NT2/D1 (cell line): ENCODE measurements around the gene C10orf53.

Source experiments
- DNase-seq: peaks from one replicate; pipeline ENCODE4 v3.0.0-alpha.2; 2011; ENCODE audit warnings: low read depth, low spot score
- H3K27me3 ChIP-seq: 2 replicates; pipeline ENCODE4 v1.6.0; 2011; ENCODE audit warnings: mild to moderate bottlenecking; ENCODE audit not compliant: insufficient read length, insufficient read depth
- H3K36me3 ChIP-seq: 2 replicates; pipeline ENCODE4 v1.6.1; 2011; ENCODE audit warnings: mild to moderate bottlenecking, low read length, mixed read lengths; ENCODE audit not compliant: insufficient read depth, insufficient read length
- H3K4me1 ChIP-seq: 2 replicates; pipeline ENCODE4 v1.5.1; 2011; ENCODE audit not compliant: insufficient read depth, insufficient read length
- H3K4me3 ChIP-seq: 2 replicates; pipeline ENCODE4 v1.5.1; 2011; ENCODE audit warnings: low read depth; ENCODE audit not compliant: insufficient read length
- H3K9ac ChIP-seq: 2 replicates; pipeline ENCODE4 v1.6.0; 2011; ENCODE audit warnings: low read depth; ENCODE audit not compliant: insufficient read length
- H3K9me3 ChIP-seq: 2 replicates; pipeline ENCODE4 v1.5.1; 2011; ENCODE audit warnings: mild to moderate bottlenecking, low read length; ENCODE audit not compliant: insufficient read depth
- SUZ12 ChIP-seq: IDR thresholded peaks from 2 replicates; pipeline ENCODE4 v1.6.1; 2011; ENCODE audit not compliant: insufficient read length, insufficient read depth; ENCODE audit errors: extremely low read depth
- YY1 ChIP-seq: IDR thresholded peaks from 2 replicates; pipeline ENCODE4 v1.6.1; 2011; ENCODE audit not compliant: insufficient read length, insufficient read depth
- ZNF274 ChIP-seq: IDR thresholded peaks from 2 replicates; pipeline ENCODE4 v1.6.1; 2011; ENCODE audit warnings: mild to moderate bottlenecking, low read depth, low read length

C10orf53 gene

DNA sequence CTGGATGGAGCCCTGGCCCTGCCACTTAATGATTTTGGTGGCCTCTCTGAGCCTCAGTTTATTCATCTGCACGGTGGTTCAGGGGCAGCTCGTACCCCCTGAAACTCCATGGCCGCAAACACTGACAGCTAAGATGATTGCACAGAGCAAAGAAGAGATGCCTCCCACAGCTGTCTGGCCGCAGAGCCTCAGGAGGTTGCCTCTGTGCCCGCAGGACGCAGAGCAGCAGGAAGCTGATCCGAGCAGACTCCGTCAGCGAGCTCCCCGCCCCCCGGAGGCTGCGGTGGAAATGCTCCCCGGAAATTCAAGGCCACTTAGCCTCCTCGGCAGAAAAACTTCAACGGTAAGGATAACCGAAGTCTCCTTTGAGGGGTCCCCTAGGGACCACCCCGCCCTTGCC lies 30.2 kb upstream of the C10orf53 start:
- DNase-seq, result no peak
- no peak overlapping the region for H3K9ac ChIP-seq
- peaks cover 14% of the 10 kb centered on the region for H3K27me3 ChIP-seq
- no peak overlapping the region for H3K4me3 ChIP-seq
- no peaks in the 10 kb centered on the region for H3K4me1 ChIP-seq
- TF ChIP-seq ZNF274 (no peak), YY1 (no peak), SUZ12 (no peak)
- H3K36me3 ChIP-seq, result no peaks in the 10 kb centered on the region
- no peaks in the 10 kb centered on the region for H3K9me3 ChIP-seq

DNA sequence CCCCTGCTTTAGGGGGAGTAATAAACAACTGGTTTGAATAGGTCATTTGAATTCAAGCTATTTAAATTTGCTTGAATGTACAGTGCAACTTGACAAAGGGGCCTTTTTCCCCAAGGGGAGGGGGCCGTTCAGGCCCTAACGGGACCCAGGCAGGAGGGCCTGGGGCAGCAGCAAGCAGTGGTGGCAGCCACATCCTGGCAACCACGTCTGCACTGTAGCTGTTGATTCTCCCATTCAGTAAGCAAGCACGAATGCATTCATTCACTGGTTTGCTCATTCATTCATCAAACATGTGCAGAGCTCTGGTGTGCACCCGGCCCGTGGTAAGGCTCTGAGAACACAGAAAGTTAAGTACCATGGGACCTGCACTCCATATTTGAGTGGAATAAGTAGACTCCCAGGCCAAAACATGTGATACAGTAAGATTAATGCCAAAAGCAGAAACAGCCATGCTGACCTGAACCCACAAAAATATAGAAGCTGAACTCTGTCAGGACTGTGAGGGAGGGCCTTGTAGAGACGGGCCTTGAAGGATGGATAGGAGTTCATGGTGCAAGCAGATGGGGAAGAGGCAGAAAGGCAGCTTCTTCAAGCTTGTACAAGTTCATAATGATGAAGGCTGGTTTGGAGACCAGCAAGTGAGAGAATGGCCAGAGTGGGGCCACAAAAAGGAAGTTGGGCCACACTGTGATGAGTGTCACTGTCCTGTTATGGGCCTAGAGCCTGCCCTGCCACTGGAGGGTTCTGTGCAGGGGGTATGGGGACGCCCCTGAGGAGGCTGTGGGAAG lies 29.3 kb upstream of the C10orf53 start:
- DNase-seq, result no peak
- no peak for TF ChIP-seq ZNF274
- no peak for TF ChIP-seq YY1
- no peak for TF ChIP-seq SUZ12
- Histone ChIP-seq H3K4me3 (no peak overlapping the region), H3K9me3 (no peaks in the 10 kb centered on the region), H3K36me3 (no peaks in the 10 kb centered on the region), H3K4me1 (no peaks in the 10 kb centered on the region), H3K9ac (no peak overlapping the region), H3K27me3 (peaks cover 14% of the 10 kb centered on the region)

DNA sequence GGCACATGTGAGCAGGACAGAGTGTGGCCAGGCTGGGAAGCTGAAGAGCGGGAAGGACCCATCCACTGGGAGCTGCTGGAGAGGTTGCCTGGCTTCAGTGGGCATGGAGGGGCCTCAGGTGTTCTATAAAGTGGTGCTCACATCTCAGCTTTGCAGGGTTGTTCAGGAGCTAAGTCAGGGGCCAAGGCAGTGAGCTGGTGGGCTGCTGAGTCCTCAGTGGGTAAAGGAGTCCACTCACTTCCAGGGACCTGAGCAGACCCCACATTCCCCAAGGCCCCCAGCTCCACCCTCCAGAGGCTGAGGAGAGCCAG lies 28.8 kb upstream of the C10orf53 start:
- Histone ChIP-seq H3K4me3 (no peak overlapping the region), H3K9me3 (no peaks in the 10 kb centered on the region), H3K36me3 (no peaks in the 10 kb centered on the region), H3K9ac (no peak overlapping the region), H3K4me1 (no peaks in the 10 kb centered on the region), H3K27me3 (peaks cover 14% of the 10 kb centered on the region)
- no peak for DNase-seq
- no peak for TF ChIP-seq SUZ12
- TF ChIP-seq ZNF274, result no peak
- TF ChIP-seq YY1, result no peak

DNA sequence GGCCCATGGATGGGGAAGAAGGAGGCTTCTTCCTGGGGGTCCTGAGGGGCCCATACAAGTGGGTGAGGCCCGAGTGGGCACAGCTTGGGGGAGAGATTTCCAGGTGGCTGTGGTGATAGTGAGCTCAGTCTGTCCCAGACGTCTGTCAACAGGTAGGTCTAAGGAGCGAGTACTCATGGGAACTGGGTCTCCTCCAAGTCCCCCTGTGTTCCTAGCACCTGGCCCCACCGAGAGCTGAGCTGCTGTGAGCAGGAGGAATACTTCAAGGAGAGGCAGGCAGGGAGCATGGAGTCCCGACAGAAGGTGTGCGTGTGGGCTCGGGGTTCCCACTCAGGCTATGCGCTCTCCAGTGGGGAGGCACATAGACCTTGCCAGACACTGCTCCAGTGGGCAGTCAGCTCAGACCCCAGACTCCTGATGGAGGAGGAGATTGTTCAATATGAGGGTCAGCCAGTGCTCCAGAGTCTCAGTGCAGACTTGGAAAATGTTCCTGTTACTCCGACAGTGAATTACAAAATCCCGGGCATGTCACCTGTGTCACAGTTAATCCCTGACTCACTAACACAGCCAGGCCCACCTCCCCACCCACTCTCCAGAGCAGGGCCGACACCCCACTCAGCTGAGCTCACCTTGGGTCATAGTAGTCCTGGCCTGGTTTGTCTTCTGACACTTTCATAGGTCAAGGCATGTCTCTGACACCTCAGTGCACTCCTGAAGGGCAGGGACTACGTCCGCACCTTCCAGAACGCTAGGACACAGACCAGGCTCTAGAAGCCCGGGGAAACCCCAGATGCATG lies 28.2 kb upstream of the C10orf53 start:
- TF ChIP-seq YY1 (no peak), SUZ12 (no peak)
- no peak for DNase-seq
- peaks cover 14% of the 10 kb centered on the region for H3K27me3 ChIP-seq
- no peak overlapping the region for H3K4me3 ChIP-seq
- H3K4me1 ChIP-seq, result no peaks in the 10 kb centered on the region
- H3K9me3 ChIP-seq, result no peaks in the 10 kb centered on the region
- no peak overlapping the region for H3K9ac ChIP-seq
- no peaks in the 10 kb centered on the region for H3K36me3 ChIP-seq

DNA sequence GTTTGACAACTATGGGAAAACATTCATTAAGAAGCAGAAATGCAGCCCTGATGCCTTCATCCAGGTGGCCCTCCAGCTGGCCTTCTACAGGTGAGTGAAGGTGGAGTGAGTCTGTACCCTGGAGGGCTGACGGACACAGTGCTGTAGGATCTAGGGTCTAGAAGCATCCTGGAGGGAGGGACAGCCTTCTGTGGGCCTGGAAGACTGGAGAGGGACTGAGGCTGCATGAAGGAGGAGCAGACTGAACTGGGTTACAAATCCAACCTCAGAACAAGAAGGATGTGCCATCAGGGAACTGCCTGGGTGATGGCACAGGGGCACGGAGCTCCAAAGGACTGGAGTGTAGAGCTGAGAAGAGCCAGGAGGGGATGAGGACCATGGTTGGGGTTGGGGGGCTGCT lies 27.5 kb upstream of the C10orf53 start:
- H3K9ac ChIP-seq, result no peak overlapping the region
- no peaks in the 10 kb centered on the region for H3K9me3 ChIP-seq
- H3K36me3 ChIP-seq, result no peaks in the 10 kb centered on the region
- H3K27me3 ChIP-seq, result peaks cover 14% of the 10 kb centered on the region
- no peaks in the 10 kb centered on the region for H3K4me1 ChIP-seq
- TF ChIP-seq SUZ12 (no peak), YY1 (no peak), ZNF274 (no peak)
- no peak overlapping the region for H3K4me3 ChIP-seq
- DNase-seq, result no peak

DNA sequence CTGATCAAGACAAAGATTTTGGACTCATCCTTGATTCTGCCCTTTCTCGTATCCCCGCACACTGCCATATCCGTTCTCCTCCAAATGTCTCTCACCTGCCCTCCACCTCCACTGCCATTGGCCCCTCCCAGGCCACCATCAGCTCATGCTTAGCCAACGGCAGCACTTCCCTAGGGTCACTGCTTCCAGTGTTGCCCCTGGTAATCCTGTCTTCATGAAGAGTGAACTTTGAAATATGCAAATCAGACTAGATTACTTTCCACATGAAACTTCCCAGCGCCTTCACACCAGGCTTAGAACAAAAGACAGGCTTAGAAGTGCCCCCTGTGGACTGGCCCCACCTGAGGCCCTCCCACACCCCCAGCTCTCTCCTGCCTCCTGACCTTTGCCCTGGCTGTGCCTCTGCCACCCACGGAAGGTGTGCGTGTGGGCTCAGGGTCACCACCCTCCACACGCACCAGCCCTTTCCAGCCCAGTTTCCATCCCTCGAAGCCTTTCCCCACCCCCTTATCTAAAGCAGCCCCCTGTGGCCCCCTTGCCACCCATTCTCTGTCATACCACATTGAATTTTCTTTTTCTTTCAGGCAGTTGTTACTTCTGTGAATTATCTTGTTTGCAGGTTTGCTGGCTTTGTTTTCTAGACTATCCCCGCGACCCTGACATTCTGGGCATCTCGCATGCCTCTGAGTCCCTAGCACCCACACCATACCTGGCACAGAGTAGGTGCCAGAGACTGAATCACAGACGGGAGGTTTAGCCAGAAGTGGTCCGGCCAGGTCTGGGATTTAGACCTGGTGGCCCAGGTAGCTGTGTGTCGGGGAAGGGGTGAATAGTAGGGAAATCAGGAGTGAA lies 26.8 kb upstream of the C10orf53 start:
- no peak overlapping the region for H3K9ac ChIP-seq
- H3K4me1 ChIP-seq, result no peaks in the 10 kb centered on the region
- no peaks in the 10 kb centered on the region for H3K9me3 ChIP-seq
- H3K27me3 ChIP-seq, result peaks cover 14% of the 10 kb centered on the region
- no peaks in the 10 kb centered on the region for H3K36me3 ChIP-seq
- TF ChIP-seq YY1, result no peak
- no peak overlapping the region for H3K4me3 ChIP-seq
- DNase-seq, result no peak

DNA sequence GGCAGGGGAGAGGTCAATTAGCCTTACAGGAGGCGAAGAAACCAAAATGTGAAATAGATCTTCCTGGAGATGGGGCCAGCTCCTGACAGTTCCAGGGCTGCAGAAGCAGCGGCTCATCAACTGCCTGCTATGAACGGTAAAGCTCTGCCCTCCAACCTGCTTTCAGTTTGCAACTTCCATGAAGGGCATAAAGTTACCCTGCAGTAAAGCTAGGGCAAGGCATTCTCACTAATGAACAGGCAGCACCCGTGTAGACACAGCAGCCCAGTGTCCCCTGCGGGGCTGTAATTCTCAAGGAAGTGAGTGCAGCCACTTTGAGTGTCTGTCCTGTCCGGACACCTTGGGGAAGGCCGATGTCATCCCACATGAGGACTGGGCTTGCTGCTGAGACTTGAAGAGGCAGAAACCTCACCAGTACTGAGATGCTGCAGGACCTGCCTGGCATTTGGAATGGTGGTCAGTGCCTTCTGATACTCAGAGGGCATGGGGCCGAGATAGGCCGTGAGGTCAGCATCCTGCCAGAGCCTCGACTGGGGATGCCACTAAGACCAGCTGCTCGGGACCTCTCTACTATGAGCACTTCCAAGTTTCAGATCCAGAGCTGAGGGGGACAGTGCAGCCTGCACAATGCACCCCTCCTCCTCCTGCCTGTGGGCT lies 26.1 kb upstream of the C10orf53 start:
- TF ChIP-seq ZNF274 (no peak), SUZ12 (no peak), YY1 (no peak)
- Histone ChIP-seq H3K36me3 (no peaks in the 10 kb centered on the region), H3K9me3 (0 out of 2 replicates have a peak, but pooled peaks cover under 1% of the 10 kb centered on the region), H3K4me3 (no peak overlapping the region), H3K9ac (no peak overlapping the region), H3K27me3 (peaks cover 10% of the 10 kb centered on the region), H3K4me1 (no peaks in the 10 kb centered on the region)
- DNase-seq, result no peak
